Hepatocyte (in vitro differentiated cells): ENCODE results near the gene SYAP1. TPM values are rescaled to one million over a fixed set of nuclear protein-coding genes. Genes with fewer than 3 reads are reported as not detected.
"Not testable (repeated sequence)": the region's sequence is repeated elsewhere in the genome, so short reads cannot be mapped to it uniquely, and the experiment has no call there.

Experiments
- DNase-seq: peaks from one replicate; pipeline ENCODE4 v3.0.0-alpha.2; 2016; ENCODE audit warnings: low spot score
- H2AFZ ChIP-seq: fragments of 200-600 bp; sonication (generic); 2 replicates; pipeline ENCODE4 v1.6.0; 2016; ENCODE audit warnings: antibody characterized with exemption, mild to moderate bottlenecking
- H3K27ac ChIP-seq: fragments of 200-600 bp; sonication (generic); 2 replicates; pipeline ENCODE4 v1.5.1; 2016; ENCODE audit warnings: mild to moderate bottlenecking
- H3K27me3 ChIP-seq: fragments of 200-600 bp; sonication (generic); 2 replicates; pipeline ENCODE4 v1.6.1; 2016
- H3K36me3 ChIP-seq: fragments of 200-600 bp; sonication (generic); replicated peaks from 2 replicates; pipeline ENCODE4 v1.5.1; 2016; ENCODE audit warnings: low read depth; ENCODE audit not compliant: insufficient read depth
- H3K4me1 ChIP-seq: fragments of 200-600 bp; sonication (generic); 2 replicates; pipeline ENCODE4 v1.5.1; 2016; ENCODE audit warnings: mild to moderate bottlenecking, moderate library complexity; ENCODE audit not compliant: insufficient read depth
- H3K4me2 ChIP-seq: fragments of 200-600 bp; sonication (generic); 2 replicates; pipeline ENCODE4 v1.6.0; 2016
- H3K4me3 ChIP-seq: fragments of 200-600 bp; sonication (generic); 2 replicates; pipeline ENCODE4 v1.5.1; 2016; ENCODE audit warnings: mild to moderate bottlenecking
- H3K79me2 ChIP-seq: fragments of 200-600 bp; sonication (generic); 2 replicates; pipeline ENCODE4 v1.6.0; 2017; ENCODE audit warnings: mild to moderate bottlenecking
- H3K9me2 ChIP-seq: fragments of 200-600 bp; sonication (generic); replicated peaks from 2 replicates; pipeline ENCODE4 v1.6.0; 2017; ENCODE audit warnings: mild to moderate bottlenecking; ENCODE audit not compliant: insufficient read depth
- H3K9me3 ChIP-seq: fragments of 200-600 bp; sonication (generic); 2 replicates; pipeline ENCODE4 v1.5.1; 2016; ENCODE audit warnings: low read depth, mild to moderate bottlenecking
- H4K20me1 ChIP-seq: fragments of 200-600 bp; sonication (generic); 2 replicates; pipeline ENCODE4 v1.6.0; 2016; ENCODE audit warnings: mild to moderate bottlenecking; ENCODE audit not compliant: insufficient read depth, poor library complexity, severe bottlenecking
- CTCF ChIP-seq: fragments of 200-600 bp; sonication (generic); IDR thresholded peaks from 2 replicates; pipeline ENCODE4 v1.5.1; 2016; ENCODE audit warnings: antibody characterized with exemption, mild to moderate bottlenecking; ENCODE audit not compliant: poor library complexity
- EZH2 ChIP-seq: fragments of 200-600 bp; sonication (generic); IDR thresholded peaks from 2 replicates; pipeline ENCODE4 v1.6.1; 2016; ENCODE audit warnings: antibody characterized with exemption, mild to moderate bottlenecking, borderline replicate concordance
- EZH2phosphoT487 ChIP-seq: fragments of 200-600 bp; sonication (generic); IDR thresholded peaks from one replicate; pipeline ENCODE4 v1.6.1; 2018; ENCODE audit warnings: antibody characterized with exemption, mild to moderate bottlenecking, low read depth, moderate library complexity; ENCODE audit not compliant: unreplicated experiment, severe bottlenecking
- WGBS: methylation state at CpG from one replicate; pipeline ENCODE4 v1.1.6; 2016; ENCODE audit warnings: low lambda C conversion rate; ENCODE audit errors: missing lambda C conversion rate; 5-methylcytosine and 5-hydroxymethylcytosine counted together
- polyA plus RNA-seq: library from polyadenylated mRNA; unstranded; fragments of >200 nt; fragmentation: Nextera tagmentation; extraction: Ambion mirVana; gene quantifications from 2 replicates; pipeline ENCODE4 v1.2.1, GENCODE V29; 2016
- total RNA-seq: library from RNA; depleted of rRNA; stranded (reverse); fragments of >200 nt; gene quantifications from 2 replicates; pipeline ENCODE4 v1.2.3, GENCODE V29; 2014

The SYAP1 gene
- total and polyA plus RNA-seq, 2 experiments from 2014 or later: 52.1 to 57.8 TPM

GRCh38 chrX:16783452-16783851 is 64.0 kb downstream of the SYAP1 start:
- H3K27me3 ChIP-seq: no peaks in the 10 kb centered on the region
- peaks cover 9% of the 10 kb centered on the region for H4K20me1 ChIP-seq
- no peaks in the 10 kb centered on the region for H3K9me3 ChIP-seq
- H3K79me2 ChIP-seq: peaks cover 18% of the 10 kb centered on the region
- no peak overlapping the region for H3K27ac ChIP-seq
- TF ChIP-seq EZH2 (no peak), CTCF (no peak), EZH2phosphoT487 (no peak)
- H3K4me2 ChIP-seq: no peak overlapping the region
- H3K9me2 ChIP-seq: no peaks in the 10 kb centered on the region
- no peaks in the 10 kb centered on the region for H3K4me1 ChIP-seq
- no peaks in the 10 kb centered on the region for H3K36me3 ChIP-seq
- DNase-seq: no peak
- no peak overlapping the region for H3K4me3 ChIP-seq
- WGBS: 74% methylated on average over 17 of the region's 17 CpGs
- no peak overlapping the region for H2AFZ ChIP-seq

- not testable (repeated sequence) for H3K9me3 ChIP-seq, H3K36me3 ChIP-seq, H4K20me1 ChIP-seq, H2AFZ ChIP-seq, H3K4me2 ChIP-seq, H3K9me2 ChIP-seq, H3K27ac ChIP-seq, H3K27me3 ChIP-seq, DNase-seq, H3K4me3 ChIP-seq, H3K4me1 ChIP-seq
- WGBS: 86% methylated on average over 18 of the region's 18 CpGs
- peaks cover 28% of the 10 kb centered on the region for H3K79me2 ChIP-seq
These were observed 65.0 kb downstream of the SYAP1 start for GRCh38 chrX:16784440-16784839.

GRCh38 chrX:16785247-16786138 is 66.1 kb downstream of the SYAP1 start:
- no peaks in the 10 kb centered on the region for H3K9me2 ChIP-seq
- peak overlapping the region; percentile 77 for H3K4me2 ChIP-seq
- H2AFZ ChIP-seq: peak overlapping the region; percentile 67
- H3K36me3 ChIP-seq: no peaks in the 10 kb centered on the region
- H3K4me3 ChIP-seq: peak overlapping the region; percentile 25
- peak; percentile 35 for DNase-seq
- H3K9me3 ChIP-seq: no peaks in the 10 kb centered on the region
- no peak overlapping the region for H3K27ac ChIP-seq
- H3K4me1 ChIP-seq: no peaks in the 10 kb centered on the region
- 14% methylated on average over 39 of the region's 39 CpGs for WGBS
- TF ChIP-seq CTCF (no peak), EZH2phosphoT487 (no peak), EZH2 (no peak)
- no peaks in the 10 kb centered on the region for H3K27me3 ChIP-seq
- H3K79me2 ChIP-seq: peaks cover 37% of the 10 kb centered on the region
- H4K20me1 ChIP-seq: peaks cover 9% of the 10 kb centered on the region

- 0% methylated on average over 35 of the region's 59 CpGs for WGBS
- H3K79me2 ChIP-seq: peaks cover 45% of the 10 kb centered on the region
- DNase-seq: peak; percentile 100
- no peaks in the 10 kb centered on the region for H3K9me3 ChIP-seq
- H3K4me2 ChIP-seq: peak within 1 kb of the TSS; percentile 96
- H3K4me1 ChIP-seq: no peaks in the 10 kb centered on the region
- H3K9me2 ChIP-seq: no peaks in the 10 kb centered on the region
- peak within 1 kb of the TSS; percentile 32 for H3K4me3 ChIP-seq
- no peak for TF ChIP-seq CTCF
- TF ChIP-seq EZH2phosphoT487: no peak
- TF ChIP-seq EZH2: no peak
- H2AFZ ChIP-seq: peak within 1 kb of the TSS; percentile 67
- peak within 1 kb of the TSS; percentile 83 for H3K27ac ChIP-seq
- no peaks in the 10 kb centered on the region for H3K27me3 ChIP-seq
- peaks cover 9% of the 10 kb centered on the region for H4K20me1 ChIP-seq
- H3K36me3 ChIP-seq: no peaks in the 10 kb centered on the region
These were observed 66.9 kb downstream of the SYAP1 start, which contains the start of gene TXLNG for GRCh38 chrX:16786139-16786790. TXLNG (plus strand) TSS chrX:16786466; CDS start chrX:16786488, 22 bp downstream.
